Stimulated activated CD4-positive, alpha-beta T cell treated with anti-CD3 and anti-CD28 coated beads, Interleukin-15, amount 100 ng/mL, for 48 hours (primary cell): ENCODE data around the gene ZMYM2.
A peak's percentile ranks its signal among the peaks of the same experiment; 100 is the strongest.
"Not testable (repeated sequence)": the region's sequence is repeated elsewhere in the genome, so short reads cannot be mapped to it uniquely, and the experiment has no call there.

Experiments used
- DNase-seq, 2 donors: peaks; one replicate each; pipeline ENCODE4 v3.0.0-alpha.2; 2020; ENCODE audit warnings: low read depth in 2 of 2

The ZMYM2 gene

DNA sequence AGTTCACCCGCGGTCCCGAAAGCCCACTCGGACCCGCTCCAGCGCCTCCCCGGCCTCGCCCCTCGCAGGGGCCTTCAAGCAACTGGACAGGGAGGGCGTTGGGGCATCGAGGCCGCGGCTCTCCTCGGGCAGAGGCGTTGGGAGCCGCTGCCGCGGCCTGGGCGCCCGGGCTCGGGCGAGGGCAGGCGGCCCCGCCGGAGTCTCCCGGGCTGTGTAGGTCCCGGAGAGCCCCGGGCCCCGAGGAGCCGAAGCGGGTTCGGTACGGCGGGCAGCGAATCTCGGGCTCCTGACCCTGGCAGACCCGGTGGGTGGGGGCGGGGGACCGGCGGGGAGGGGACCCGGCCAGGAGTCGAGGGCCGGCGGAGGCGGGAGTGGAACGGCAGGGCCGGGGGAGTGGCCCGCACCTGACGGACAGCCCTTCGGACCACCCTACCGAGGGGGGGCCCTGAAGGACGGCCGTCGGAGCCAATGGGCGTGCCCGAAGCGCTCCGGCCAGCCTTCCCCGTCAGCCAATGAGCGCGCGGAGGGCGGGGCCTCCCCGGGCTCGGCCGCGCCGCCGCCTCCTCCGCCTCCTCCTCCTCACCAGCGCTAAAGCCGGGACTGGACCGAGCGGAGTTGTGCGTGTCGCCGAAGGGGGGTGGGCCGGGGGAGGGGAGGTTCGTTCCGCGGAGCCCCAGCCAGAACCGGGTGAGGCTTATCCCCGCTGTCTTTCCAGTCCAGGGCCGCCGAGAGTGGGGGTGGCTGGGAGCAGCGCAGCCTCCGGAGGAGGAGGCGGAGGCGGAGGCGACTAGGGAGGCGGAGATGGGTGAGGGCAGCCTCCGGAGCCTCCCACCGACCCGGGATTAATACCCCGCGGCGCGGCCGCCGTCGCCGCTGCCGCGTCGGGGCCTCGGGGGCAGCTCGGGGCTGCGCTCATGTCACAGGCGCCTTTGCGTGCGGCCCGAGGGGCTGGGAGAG is at the start of gene ZMYM2:
ZMYM2 (plus strand) TSS at position 573 of the 957 bp plus-strand sequence. CDS start 34,346 bp downstream, outside the sequence.
- peak; percentile 91 to 97 for DNase-seq

GRCh38 chr13:19910336-19911072 is 48.0 kb upstream of the ZMYM2 start:
- DNase-seq: no peak

DNA sequence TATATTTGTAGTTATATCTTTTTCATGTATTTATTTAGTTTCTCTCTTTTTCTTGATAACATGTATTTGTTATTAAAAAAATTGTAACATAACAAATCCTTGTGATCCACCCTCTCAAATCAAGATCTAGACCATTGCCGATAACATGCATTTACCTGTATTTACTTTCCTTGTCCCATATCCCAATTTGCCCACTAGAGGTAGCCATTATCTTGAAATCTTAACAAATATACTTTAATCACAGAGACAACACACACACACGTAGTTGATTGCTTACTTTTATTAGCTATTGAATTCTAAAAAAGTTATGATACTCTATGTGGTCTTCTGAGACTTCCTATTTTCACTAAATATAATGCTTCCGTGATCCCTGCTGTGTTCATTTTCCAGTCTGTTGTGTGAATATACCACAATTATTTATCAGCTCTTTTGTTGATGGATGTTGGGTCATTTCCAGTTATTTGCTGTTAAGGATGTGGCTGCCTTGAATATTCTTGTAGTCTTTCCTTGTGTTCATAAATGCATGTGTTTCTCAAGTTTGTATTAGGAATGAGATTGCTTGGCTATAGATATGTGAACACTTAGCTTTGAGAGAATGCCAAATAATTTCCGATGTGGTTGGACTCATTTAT is 31.3 kb upstream of the ZMYM2 start:
- no peak for DNase-seq

GRCh38 chr13:19940106-19940505 is 18.4 kb upstream of the ZMYM2 start:
- DNase-seq: no peak

- DNase-seq: no peak
These were observed 8.2 kb upstream of the ZMYM2 start for GRCh38 chr13:19950374-19950773.

- no peak for DNase-seq
These were observed 5.7 kb upstream of the ZMYM2 start for GRCh38 chr13:19952850-19953249.

DNA sequence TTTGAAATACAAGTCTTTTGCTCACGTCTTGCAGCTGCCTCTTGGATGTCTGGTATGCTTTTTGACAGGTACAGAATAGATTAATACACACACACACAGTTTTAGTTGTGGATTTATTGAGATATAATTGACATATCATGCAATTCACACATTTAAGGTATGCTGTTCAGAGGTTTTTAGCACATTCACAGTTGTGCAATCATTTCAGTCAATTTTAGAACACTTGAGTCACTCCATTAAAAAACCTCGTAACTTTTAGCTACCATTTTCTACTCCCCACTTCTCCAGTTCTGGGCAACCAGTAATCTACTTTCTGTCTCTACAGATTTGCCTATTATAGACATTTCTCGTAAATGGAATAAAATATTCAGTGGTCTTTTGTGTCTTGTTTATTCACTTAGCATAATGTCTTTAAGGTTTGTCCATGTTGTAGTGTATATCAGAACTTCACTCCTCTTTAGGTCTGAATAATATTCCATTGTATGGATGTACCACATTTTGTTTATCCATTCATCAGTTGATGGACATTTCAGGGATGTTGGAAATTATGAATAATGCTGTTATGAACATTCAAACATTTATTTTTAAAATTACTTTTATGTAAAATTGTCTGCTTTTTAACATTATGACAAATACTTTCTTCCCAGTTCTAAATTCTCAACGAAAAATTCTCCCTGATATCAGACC is 2.5 kb upstream of the ZMYM2 start:
- DNase-seq: no peak

- peak; percentile 70 to 73 for DNase-seq
These were observed 990 bp upstream of the ZMYM2 start for GRCh38 chr13:19957320-19958154.

- DNase-seq: peak; percentile 59 to 60
These were observed 759 bp downstream of the ZMYM2 start for GRCh38 chr13:19959141-19959830.

DNA sequence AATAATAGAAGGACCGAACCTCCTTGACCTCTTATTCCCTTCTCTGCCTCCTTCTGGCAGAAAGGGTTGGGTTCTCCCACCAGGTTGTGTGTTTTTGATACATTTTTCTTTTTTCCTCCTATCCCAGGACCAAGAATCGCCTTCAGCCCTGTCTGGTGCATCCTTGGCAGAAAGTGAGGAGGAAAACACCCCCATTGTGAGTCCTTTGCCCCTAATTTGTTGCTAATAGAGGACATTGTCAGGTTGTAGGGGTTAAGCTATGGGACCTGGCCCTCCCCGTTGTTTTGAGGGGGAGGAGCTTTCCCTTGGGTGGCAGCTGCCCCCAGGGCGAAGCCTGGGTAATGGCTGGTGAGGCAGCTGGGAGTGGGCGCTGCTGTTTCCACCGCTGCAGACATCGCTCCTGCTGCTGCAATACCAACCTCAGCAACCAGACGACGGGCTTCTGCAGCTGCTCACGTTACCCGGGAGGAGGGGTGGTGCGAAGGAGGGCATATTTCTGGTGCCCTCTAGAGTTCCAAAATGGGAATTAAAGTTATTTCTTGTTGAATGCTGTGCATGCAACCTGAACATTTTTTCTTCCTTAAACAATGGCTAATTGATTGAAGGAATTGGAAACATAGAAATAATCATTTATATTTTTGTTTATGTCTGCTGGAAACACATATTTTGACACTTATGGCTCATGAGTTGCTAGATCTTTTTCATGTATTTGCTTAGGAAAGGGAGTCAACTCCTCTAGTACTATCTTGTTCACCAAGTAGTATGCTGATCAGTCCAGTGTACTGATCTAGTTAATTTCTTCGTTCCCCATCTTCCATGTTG is 1.5 kb downstream of the ZMYM2 start:
- peak; percentile 81 to 87 for DNase-seq

- no peak for DNase-seq
These were observed 2.1 kb downstream of the ZMYM2 start for GRCh38 chr13:19960653-19960976.

GRCh38 chr13:19961489-19961888 is 3.0 kb downstream of the ZMYM2 start:
- no peak for DNase-seq

DNA sequence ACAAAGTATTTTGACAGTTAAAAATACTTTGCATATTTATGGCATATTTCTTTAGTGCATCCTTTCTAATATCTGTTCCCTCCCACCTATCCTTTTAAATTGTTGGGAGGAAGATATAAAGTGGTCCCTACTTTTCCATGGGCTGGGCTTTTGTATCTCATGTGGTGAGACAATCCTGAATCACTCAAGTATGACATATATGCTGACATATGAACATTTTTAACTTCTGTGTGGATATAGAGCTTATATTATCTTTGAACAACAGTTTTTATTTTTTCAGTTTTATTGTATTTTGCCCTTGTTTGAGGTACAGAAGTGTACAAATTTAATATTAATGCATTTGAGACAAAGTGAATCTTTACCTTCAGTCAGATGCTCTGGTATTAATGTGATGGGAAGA is 3.4 kb downstream of the ZMYM2 start:
- DNase-seq: no peak

- no peak for DNase-seq
These were observed 4.4 kb downstream of the ZMYM2 start for GRCh38 chr13:19962894-19963293.

DNA sequence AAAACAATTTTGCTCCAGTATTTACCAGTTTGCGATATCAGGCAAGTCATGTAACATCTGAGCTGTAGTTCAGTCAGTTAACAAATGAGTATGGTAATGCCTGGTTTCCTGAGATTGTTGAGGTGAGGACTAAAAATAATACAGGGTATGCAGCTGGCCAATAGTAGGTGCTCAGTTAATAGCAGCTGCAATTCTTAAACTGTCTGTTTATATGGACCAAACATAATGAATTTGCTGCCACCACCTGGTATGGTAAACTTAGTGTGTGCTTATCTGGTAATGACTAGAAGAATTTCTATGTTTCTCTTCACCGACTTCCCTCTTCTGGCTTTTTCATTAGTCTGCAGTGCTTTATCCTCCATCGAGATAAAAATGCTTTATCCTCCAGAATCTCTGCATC is 9.1 kb downstream of the ZMYM2 start:
- DNase-seq: no peak

DNA sequence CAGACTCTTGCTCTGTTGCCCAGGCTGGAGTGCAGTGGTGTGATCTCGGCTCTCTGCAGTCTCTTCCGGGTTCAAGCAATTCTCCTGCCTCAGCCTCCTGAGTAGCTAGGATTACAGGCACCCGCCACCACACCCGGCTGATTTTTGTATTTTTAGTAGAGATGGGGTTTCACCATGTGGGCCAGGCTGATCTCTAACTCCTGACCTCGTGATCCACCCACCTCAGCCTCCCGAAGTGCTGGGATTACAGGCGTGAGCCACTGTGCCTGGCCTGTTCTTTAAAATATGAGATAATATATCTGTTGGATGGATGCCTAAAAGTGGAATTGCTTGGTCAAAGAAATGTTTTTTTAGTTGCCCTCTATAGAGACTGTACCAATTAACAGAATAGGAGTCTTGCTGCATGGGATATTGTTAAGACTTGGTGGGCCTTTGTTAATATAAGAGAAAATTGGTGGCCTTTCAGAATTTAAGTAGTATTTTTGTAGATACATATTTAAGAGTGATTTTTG is 16.0 kb downstream of the ZMYM2 start:
- DNase-seq: not testable (repeated sequence)

DNA sequence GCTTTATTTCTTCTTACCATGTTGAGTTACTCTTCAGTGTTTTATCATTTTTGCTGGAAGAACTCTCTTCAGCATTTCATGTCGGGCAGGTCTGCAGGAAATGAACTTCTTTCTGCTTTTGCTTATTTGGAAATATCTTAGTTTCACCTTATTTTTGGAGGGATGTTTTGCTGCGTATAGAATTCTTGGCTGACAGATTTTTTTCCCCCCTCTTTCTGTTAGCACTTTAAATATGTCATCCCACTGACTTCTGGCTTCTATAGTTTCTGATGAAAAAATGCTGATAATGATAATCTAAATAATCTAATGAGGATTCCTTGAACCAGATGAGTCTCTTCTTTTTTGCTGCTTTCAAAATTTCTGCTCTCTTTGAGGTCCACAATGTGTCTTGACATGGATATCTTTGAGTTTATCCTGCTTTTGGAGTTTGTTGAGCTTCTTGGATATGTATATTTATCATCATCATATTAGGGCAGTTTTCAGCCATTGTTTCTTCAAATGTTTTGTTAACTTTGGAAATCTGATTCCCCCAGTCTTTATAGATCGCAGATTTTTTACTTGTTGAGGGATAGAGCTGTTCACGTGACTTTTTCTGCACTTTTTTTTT is 20.4 kb downstream of the ZMYM2 start:
- no peak for DNase-seq

- DNase-seq: no peak
These were observed 23.2 kb downstream of the ZMYM2 start for GRCh38 chr13:19981685-19982238.
